Prostate gland (tissue), 2 donors: ENCODE results near the gene MRM2. TPM values are rescaled to one million over a fixed set of nuclear protein-coding genes. Genes with fewer than 3 reads are reported as not detected.

ENCODE experiments used
- DNase-seq: peaks from one replicate; pipeline ENCODE4 v3.0.0-alpha.2; 2019; ENCODE audit warnings: low spot score
- H3K27ac ChIP-seq, 2 donors: fragments of 200-600 bp; sonication (generic); 2 replicates each; pipeline ENCODE4 v1.5.1; 2017 to 2019
- H3K27me3 ChIP-seq: fragments of 200-600 bp; sonication (generic); replicated peaks from 2 replicates; pipeline ENCODE4 v1.5.1; 2019; ENCODE audit not compliant: insufficient read depth
- H3K36me3 ChIP-seq, 2 donors: fragments of 200-600 bp; sonication (generic); 1 replicate in 1 of 2; 2 replicates in 1 of 2; pipeline versions ENCODE4 v1.5.1 to v1.8.1; 2017 to 2019
- H3K4me1 ChIP-seq: fragments of 200-600 bp; sonication (generic); replicated peaks from 2 replicates; pipeline ENCODE4 v1.5.1; 2019
- H3K4me3 ChIP-seq, 2 donors: fragments of 200-600 bp; sonication (generic); 2 replicates each; pipeline ENCODE4 v1.5.1; 2017 to 2019
- H3K9me3 ChIP-seq: fragments of 200-600 bp; sonication (generic); 2 replicates; pipeline ENCODE4 v1.5.1; 2017
- POLR2A ChIP-seq: fragments of 450-650 bp; IDR thresholded peaks from one replicate; pipeline ENCODE4 v1.6.1; 2016; ENCODE audit warnings: antibody characterized with exemption, mild to moderate bottlenecking
- POLR2AphosphoS5 ChIP-seq: sonication (generic); formaldehyde crosslinking; IDR thresholded peaks from one replicate; pipeline ENCODE4 v1.6.1; 2017; ENCODE audit warnings: antibody characterized with exemption
- WGBS: methylation state at CpG from one replicate; pipeline ENCODE4 v1.1.5; 2018; 5-methylcytosine and 5-hydroxymethylcytosine counted together
- intact Hi-C: fragments of 100-400 bp; cut with DNase I; formaldehyde crosslinking; loops from one replicate; pipeline ENCODE4 v1.14.2; 2022
- total RNA-seq, 2 donors: library from RNA; depleted of rRNA; stranded (reverse); fragments of >200 nt; gene quantifications; one replicate each; pipeline ENCODE4 v1.1.0, GENCODE V29; 2016
- TF ChIP-seq, protein P1 (sequence below), 4 experiments: fragments of 200-600 bp in 2 of 4; fragments of 450-650 bp in 2 of 4; sonication (generic) in 2 of 4; IDR thresholded peaks; 1 replicate in 3 of 4; 2 replicates in 1 of 4; pipeline ENCODE4 v1.5.1; 2016 to 2019; ENCODE audit warnings: antibody characterized with exemption in 4 of 4, mild to moderate bottlenecking in 2 of 4, moderate library complexity in 2 of 4

Gene MRM2
- total RNA-seq, 2 donors from 2014 or later = 21.8 to 23.0 TPM

DNA sequence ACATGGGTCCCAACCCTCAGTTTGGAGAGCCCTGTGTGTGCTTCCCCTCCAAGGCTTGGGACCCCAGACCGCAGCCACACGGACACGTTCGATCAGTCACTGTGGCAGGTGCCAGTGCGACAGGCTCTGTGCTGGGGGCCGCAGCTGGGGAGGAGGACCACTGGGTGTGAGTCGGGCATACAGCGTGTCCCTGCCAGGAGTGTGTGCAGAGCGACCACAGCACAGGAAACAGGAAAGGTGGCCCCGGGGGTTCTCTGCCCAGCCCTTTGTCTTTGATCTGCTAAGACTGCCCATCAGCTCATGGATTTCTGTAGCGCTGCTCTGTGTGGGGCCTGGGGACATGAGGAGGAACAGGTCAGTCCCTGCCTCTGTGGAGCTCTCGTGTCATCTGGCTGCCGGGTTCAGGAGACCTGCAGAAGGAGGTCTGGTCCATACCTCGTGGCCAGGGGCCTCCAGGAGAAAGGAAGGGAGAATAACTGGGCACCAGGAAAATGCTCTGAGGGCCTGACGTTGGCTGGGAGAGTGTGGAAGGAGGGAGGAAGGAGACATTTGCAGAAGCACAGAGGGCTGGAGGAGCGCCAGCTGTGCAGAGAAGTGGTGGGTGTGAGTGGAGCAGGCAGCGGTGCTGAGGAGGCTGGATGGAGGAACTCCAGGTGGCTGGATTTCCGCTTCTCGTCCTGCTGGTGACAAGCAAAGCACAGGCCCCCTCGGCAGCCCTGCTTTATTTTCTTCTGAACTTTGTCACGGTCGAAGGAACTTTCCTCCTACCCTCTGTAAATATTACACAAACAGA, 4.1 kb upstream of the MRM2 start:
- 75% methylated on average over 22 of the region's 22 CpGs for WGBS
- no peak for DNase-seq
- H3K36me3 ChIP-seq = no peaks in the 10 kb centered on the region
- no peaks in the 10 kb centered on the region for H3K27me3 ChIP-seq
- H3K9me3 ChIP-seq = no peaks in the 10 kb centered on the region
- no peak overlapping the region for H3K27ac ChIP-seq
- TF ChIP-seq, protein P1, sequence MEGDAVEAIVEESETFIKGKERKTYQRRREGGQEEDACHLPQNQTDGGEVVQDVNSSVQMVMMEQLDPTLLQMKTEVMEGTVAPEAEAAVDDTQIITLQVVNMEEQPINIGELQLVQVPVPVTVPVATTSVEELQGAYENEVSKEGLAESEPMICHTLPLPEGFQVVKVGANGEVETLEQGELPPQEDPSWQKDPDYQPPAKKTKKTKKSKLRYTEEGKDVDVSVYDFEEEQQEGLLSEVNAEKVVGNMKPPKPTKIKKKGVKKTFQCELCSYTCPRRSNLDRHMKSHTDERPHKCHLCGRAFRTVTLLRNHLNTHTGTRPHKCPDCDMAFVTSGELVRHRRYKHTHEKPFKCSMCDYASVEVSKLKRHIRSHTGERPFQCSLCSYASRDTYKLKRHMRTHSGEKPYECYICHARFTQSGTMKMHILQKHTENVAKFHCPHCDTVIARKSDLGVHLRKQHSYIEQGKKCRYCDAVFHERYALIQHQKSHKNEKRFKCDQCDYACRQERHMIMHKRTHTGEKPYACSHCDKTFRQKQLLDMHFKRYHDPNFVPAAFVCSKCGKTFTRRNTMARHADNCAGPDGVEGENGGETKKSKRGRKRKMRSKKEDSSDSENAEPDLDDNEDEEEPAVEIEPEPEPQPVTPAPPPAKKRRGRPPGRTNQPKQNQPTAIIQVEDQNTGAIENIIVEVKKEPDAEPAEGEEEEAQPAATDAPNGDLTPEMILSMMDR (IDR thresholded peaks at IDR 0.05) = no peak
- no peak for TF ChIP-seq POLR2A
- no peak for TF ChIP-seq POLR2AphosphoS5
- no peak overlapping the region for H3K4me3 ChIP-seq
- peaks cover 4% of the 10 kb centered on the region for H3K4me1 ChIP-seq
- intact Hi-C loops = loop anchor here (5.0 kb wide), 1 partner anchor 101 kb away; no protein-coding TSS in a partner anchor

DNA sequence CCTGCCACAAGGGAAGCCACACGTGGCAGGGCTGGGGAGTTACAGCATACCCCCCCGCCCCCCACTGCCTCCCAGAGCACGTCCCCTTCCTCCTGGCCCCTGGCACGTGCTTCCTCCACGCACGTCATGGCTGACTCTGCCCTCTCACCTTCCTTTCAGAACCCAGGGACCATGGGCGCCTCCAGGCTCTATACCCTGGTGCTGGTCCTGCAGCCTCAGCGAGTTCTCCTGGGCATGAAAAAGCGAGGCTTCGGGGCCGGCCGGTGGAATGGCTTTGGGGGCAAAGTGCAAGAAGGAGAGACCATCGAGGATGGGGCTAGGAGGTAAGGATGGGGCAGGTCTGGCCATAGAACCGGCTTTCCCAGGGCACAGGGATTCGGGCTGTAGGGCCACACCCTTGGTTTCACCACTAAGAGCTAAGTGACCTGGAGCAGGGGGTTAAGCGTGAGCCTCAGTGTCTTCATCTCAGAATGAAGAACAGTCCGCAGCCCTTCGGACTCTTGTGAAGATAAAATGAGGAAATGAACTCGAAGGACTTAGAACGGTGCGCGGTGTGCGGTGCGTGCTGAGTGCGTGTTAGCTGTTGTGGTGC, 2.5 kb upstream of the MRM2 start:
- no peaks in the 10 kb centered on the region for H3K36me3 ChIP-seq
- no peak for DNase-seq
- intact Hi-C loops = no loop called here
- H3K4me3 ChIP-seq = no peak overlapping the region
- no peak overlapping the region for H3K27ac ChIP-seq
- WGBS = 87% methylated on average over 25 of the region's 25 CpGs
- no peaks in the 10 kb centered on the region for H3K27me3 ChIP-seq
- H3K9me3 ChIP-seq = no peaks in the 10 kb centered on the region
- H3K4me1 ChIP-seq = peaks cover 7% of the 10 kb centered on the region
- TF ChIP-seq, protein P1 (IDR thresholded peaks at IDR 0.05) = no peak
- TF ChIP-seq POLR2AphosphoS5 = no peak

DNA sequence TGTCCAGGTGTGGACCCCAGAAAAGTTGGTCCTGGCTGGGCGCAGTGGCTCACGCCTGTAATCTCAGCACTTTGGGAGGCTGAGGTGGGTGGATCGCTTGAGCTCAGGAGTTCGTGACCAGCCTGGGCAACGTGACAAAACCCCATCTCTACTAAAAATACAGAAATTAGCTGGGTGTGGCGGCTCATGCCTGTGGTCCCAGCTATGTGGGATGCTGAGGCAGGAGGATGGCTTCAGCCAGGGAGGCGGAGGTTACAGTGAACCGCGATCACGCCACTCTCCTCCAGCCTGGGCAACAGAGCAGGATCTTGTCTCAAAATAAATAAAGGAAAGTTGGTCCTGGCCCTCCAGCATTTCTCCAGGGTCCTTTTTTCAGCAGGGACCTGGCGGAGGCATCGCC, 1.5 kb upstream of the MRM2 start:
- WGBS = 85% methylated on average over 12 of the region's 12 CpGs
- TF ChIP-seq POLR2AphosphoS5 (no peak), POLR2A (no peak)
- TF ChIP-seq, protein P1 (IDR thresholded peaks at IDR 0.05) = no peak
- no peak overlapping the region for H3K4me3 ChIP-seq
- intact Hi-C loops = no loop called here
- no peak overlapping the region for H3K27ac ChIP-seq
- DNase-seq = no peak
- no peaks in the 10 kb centered on the region for H3K27me3 ChIP-seq
- no peaks in the 10 kb centered on the region for H3K9me3 ChIP-seq
- H3K36me3 ChIP-seq = no peaks in the 10 kb centered on the region
- peaks cover 7% of the 10 kb centered on the region for H3K4me1 ChIP-seq

DNA sequence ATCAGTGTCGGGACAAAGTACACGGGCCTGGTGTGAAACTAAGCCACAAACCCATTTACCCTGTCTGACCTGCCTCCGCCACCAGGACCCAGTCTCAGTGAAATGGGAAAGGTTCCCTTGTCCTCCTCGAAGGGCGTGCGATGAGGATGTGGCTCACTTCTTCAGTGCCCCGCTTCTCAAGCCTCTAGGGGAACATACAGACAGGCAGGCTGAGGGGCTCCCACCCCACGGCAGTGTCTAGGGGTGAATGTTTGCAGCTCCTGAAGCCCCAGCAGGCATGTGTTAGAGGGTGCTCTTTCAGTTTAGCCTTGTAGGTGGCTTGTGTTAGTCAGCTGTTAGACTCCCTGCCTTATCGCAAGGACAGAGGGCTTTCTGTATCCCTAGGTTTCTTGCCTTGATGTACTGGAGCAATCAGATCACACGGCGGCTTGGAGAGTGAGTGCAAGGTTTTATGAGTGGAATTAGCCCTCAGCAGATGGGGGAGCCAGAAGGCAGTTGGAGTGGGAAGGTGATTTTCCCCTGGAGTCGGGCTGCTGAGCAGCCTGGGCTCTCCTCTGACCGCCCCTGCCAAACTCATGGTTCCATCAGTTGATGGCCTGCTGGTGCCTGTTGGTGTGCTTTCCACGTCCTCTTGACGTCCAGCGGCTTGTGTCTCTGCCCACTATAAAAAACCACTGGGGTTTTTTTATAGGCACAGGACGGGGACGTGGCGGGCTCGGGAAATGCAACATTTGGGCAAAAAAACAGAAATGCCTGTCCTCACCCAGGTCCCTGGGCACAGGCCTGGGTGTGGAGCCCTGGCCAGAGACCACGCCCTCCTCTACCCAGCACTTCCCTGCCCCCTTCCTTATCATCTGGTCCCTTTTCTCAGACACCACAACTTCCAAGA, 780 bp upstream of the MRM2 start:
- Histone ChIP-seq H3K4me1 (peaks cover 7% of the 10 kb centered on the region), H3K4me3 (peak overlapping the region; percentile 75 to 99), H3K27me3 (no peaks in the 10 kb centered on the region), H3K36me3 (peaks cover 0 to 3% of the 10 kb centered on the region in 2 donors), H3K9me3 (no peaks in the 10 kb centered on the region), H3K27ac (no peak overlapping the region)
- TF ChIP-seq POLR2A = no peak
- TF ChIP-seq POLR2AphosphoS5 = no peak
- TF ChIP-seq, protein P1 (IDR thresholded peaks at IDR 0.05) = no peak
- intact Hi-C loops = no loop called here
- WGBS = 15% methylated on average over 21 of the region's 21 CpGs
- DNase-seq = no peak
